ENCODE results near the gene OTX2.

GRCh38 chr14:56829151-56829550 lies 18.9 kb upstream of the OTX2 start:
- TF ChIP-seq SMAD3 (CRISPR knock-in tag; IDR thresholded peaks at IDR 0.05; ENCODE audit: borderline replicate concordance) (no peak), KAT7 (CRISPR knock-in tag; IDR thresholded peaks at IDR 0.05; ENCODE audit: borderline replicate concordance) (no peak), ZNF232 (CRISPR knock-in tag; IDR thresholded peaks at IDR 0.05) (no peak), RELA (CRISPR knock-in tag; IDR thresholded peaks at IDR 0.05; ENCODE audit: borderline replicate concordance) (no peak), PRDM15 (CRISPR knock-in tag; IDR thresholded peaks at IDR 0.05) (no peak), TP53 (CRISPR knock-in tag; IDR thresholded peaks at IDR 0.05) (no peak), CBFB (CRISPR knock-in tag; IDR thresholded peaks at IDR 0.05; ENCODE audit: low read depth) (no peak), ESRRA (CRISPR knock-in tag; IDR thresholded peaks at IDR 0.05; ENCODE audit: borderline replicate concordance) (no peak), JUN (CRISPR knock-in tag; IDR thresholded peaks at IDR 0.05) (no peak), NR2C2 (CRISPR knock-in tag; IDR thresholded peaks at IDR 0.05) (no peak), ZNF423 (CRISPR knock-in tag; IDR thresholded peaks at IDR 0.05) (no peak)
- TF ChIP-seq, protein P1, sequence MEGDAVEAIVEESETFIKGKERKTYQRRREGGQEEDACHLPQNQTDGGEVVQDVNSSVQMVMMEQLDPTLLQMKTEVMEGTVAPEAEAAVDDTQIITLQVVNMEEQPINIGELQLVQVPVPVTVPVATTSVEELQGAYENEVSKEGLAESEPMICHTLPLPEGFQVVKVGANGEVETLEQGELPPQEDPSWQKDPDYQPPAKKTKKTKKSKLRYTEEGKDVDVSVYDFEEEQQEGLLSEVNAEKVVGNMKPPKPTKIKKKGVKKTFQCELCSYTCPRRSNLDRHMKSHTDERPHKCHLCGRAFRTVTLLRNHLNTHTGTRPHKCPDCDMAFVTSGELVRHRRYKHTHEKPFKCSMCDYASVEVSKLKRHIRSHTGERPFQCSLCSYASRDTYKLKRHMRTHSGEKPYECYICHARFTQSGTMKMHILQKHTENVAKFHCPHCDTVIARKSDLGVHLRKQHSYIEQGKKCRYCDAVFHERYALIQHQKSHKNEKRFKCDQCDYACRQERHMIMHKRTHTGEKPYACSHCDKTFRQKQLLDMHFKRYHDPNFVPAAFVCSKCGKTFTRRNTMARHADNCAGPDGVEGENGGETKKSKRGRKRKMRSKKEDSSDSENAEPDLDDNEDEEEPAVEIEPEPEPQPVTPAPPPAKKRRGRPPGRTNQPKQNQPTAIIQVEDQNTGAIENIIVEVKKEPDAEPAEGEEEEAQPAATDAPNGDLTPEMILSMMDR (IDR thresholded peaks at IDR 0.05): no peak

Measured in WTC11 (cell line).